M059J (cell line): ENCODE data around the gene NLRP14. TPM values are rescaled to one million over a fixed set of nuclear protein-coding genes. Genes with fewer than 3 reads are reported as not detected.

ENCODE experiments used
- DNase-seq: peaks from one replicate; pipeline ENCODE4 v3.0.0-alpha.2; 2012; ENCODE audit warnings: low read depth
- total RNA-seq: library from RNA; depleted of rRNA; stranded (reverse); fragments of >200 nt; shearing (Covaris generic); gene quantifications from 2 replicates; pipeline ENCODE4 v1.2.3, GENCODE V29; 2014; rRNA removed

NLRP14 gene
- total RNA-seq, 1 experiment from 2014 or later, result not detected

GRCh38 chr11:7057641-7058040, 37.4 kb downstream of the NLRP14 start:
- DNase-seq, result no peak

GRCh38 chr11:7060868-7061267, 40.6 kb downstream of the NLRP14 start:
- DNase-seq, result peak; percentile 79

- no peak for DNase-seq
These were observed 42.3 kb downstream of the NLRP14 start for GRCh38 chr11:7062534-7062933.

GRCh38 chr11:7072401-7073028, 52.2 kb downstream of the NLRP14 start:
- DNase-seq, result no peak

GRCh38 chr11:7077101-7077500, 56.8 kb downstream of the NLRP14 start:
- no peak for DNase-seq

GRCh38 chr11:7079545-7080135, 59.4 kb downstream of the NLRP14 start:
- DNase-seq, result no peak

- no peak for DNase-seq
These were observed 60.6 kb downstream of the NLRP14 start for GRCh38 chr11:7080900-7081299.

- no peak for DNase-seq
These were observed 61.2 kb downstream of the NLRP14 start for GRCh38 chr11:7081441-7081840.

GRCh38 chr11:7088921-7089320, 68.6 kb downstream of the NLRP14 start, which contains the start of gene RBMXL2:
Gene RBMXL2 (plus strand): TSS chr11:7088998. CDS start chr11:7089121, 123 bp downstream.
- no peak for DNase-seq

- DNase-seq, result no peak
These were observed 69.3 kb downstream of the NLRP14 start for GRCh38 chr11:7089328-7090251.

GRCh38 chr11:7098235-7098832, 78.1 kb downstream of the NLRP14 start:
- DNase-seq, result peak; percentile 49

GRCh38 chr11:7115780-7116179, 95.5 kb downstream of the NLRP14 start:
- no peak for DNase-seq

GRCh38 chr11:7116370-7116769, 96.1 kb downstream of the NLRP14 start:
- DNase-seq, result no peak

Other genes with a start within 250 kb of the NLRP14 start
- gene OR2AG2, start 248.5 kb upstream of the NLRP14 start, total RNA-seq, result not detected in 2 replicates
- not detected in 2 replicates for gene OR2AG1, start 237.5 kb upstream of the NLRP14 start, total RNA-seq
- not detected in 2 replicates for gene OR6A2, start 220.8 kb upstream of the NLRP14 start, total RNA-seq
- not detected in 2 replicates for gene OR10A5, start 174.8 kb upstream of the NLRP14 start, total RNA-seq
- not detected in 2 replicates for gene OR10A2, start 157.4 kb upstream of the NLRP14 start, total RNA-seq
- not detected in 2 replicates for gene OR10A4, start 143.9 kb upstream of the NLRP14 start, total RNA-seq
- gene OR2D2, start 128.0 kb upstream of the NLRP14 start, total RNA-seq, result not detected in 2 replicates
- gene OR2D3, start 99.5 kb upstream of the NLRP14 start, total RNA-seq, result not detected in 2 replicates
- gene ZNF215, start 94.1 kb upstream of the NLRP14 start, total RNA-seq, result 0.44 and 1.0 TPM in 2 replicates
- 1.4 and 6.2 TPM in 2 replicates for gene ZNF214, start 133 bp upstream of the NLRP14 start, total RNA-seq
- gene RBMXL2, start 68.5 kb downstream of the NLRP14 start, total RNA-seq, result not detected in 2 replicates
- 0.59 and 0.81 TPM in 2 replicates for gene SYT9, start 231.4 kb downstream of the NLRP14 start, total RNA-seq